Motor neuron (in vitro differentiated cells): ENCODE measurements around the gene PIK3R5. TPM values are rescaled to one million over a fixed set of nuclear protein-coding genes. Genes with fewer than 3 reads are reported as not detected.
"Not testable (repeated sequence)": the region's sequence is repeated elsewhere in the genome, so short reads cannot be mapped to it uniquely, and the experiment has no call there.

Source experiments
- ATAC-seq, 8 experiments: fragments of 200-7000 bp; cut with Tn5 transposase; replicated peaks in 6 of 8; 2 replicates each; pipeline ENCODE4 v1.8.0; 2021; ENCODE audit warnings: mild to moderate bottlenecking in 8 of 8, moderate library complexity in 8 of 8
- H3K27ac ChIP-seq, 2 donors: fragments of 250-450 bp; sonication (Bioruptor Pico); 2 replicates each; pipeline ENCODE4 v1.9.0; 2021; ENCODE audit warnings: antibody characterized with exemption in 2 of 2, mild to moderate bottlenecking in 2 of 2, moderate library complexity in 1 of 2
- H3K4me1 ChIP-seq, 2 donors: fragments of 250-450 bp; sonication (Bioruptor Pico); replicated peaks in 1 of 2; 2 replicates each; pipeline ENCODE4 v1.6.1; 2021; ENCODE audit warnings: antibody characterized with exemption in 2 of 2, mild to moderate bottlenecking in 2 of 2, moderate library complexity in 1 of 2
- H3K4me3 ChIP-seq, 5 donors: fragments of 250-450 bp; sonication (Bioruptor Pico); 2 replicates each; pipeline ENCODE4 v1.9.0; 2021; ENCODE audit warnings: antibody characterized with exemption in 5 of 5, mild to moderate bottlenecking in 5 of 5, moderate library complexity in 4 of 5
- WGBS, 10 experiments: fragments of 450-650 bp; shearing (Covaris generic); methylation state at CpG; one replicate each; pipeline ENCODE4 v1.0.0; 2022; 5-methylcytosine and 5-hydroxymethylcytosine counted together
- in situ Hi-C, 9 experiments: fragments of 400-800 bp; cut with MboI; loops; one replicate each; pipeline ENCODE4 v1.15.0; 2021; ENCODE audit warnings: low sequenced_read_pairs in 9 of 9, low pct_unique_long_range_greater_than_20kb in 2 of 9; ENCODE audit not compliant: unreplicated experiment in 9 of 9
- total RNA-seq, 8 experiments: library from RNA; unstranded; fragments of 300-600 nt; gene quantifications; 2 replicates each; pipeline versions ENCODE4 v1.2.3 to v1.2.4, GENCODE V29; 2022

The PIK3R5 gene
- total RNA-seq, 8 experiments from 2014 or later = 0.27 to 1.7 (median 0.86) TPM

DNA sequence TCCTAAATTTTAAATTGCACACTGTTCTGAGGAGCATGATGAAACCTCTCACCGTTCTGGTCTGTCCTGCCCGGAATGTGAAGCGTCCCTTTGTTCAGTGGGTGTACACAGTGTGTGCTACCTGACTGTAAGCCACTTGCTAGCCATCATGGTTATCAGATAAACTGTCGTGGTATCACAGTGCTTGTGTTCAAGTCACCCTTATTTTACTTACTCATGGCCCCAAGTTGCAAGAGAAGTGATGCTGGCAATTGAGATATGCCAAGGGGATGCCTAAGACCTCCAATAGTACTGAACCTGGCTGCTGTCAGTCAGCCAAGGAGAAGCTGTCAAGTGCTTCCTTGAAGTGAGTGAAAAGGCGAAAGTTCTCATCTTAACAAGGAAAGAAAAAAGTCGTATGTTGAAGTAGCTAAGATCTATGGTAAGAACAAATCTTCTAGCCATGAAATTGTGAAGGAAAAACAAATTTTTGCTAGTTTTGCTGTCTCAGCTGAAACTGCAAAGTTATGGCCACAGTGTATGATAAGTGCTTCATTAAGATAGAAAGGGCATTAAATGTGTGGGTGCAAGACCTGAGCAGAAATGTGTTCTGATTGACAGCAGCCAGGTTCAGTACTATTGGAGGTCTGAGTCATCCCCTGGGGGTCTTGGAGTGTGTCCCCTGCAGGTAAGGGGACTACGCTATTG lies 103.9 kb downstream of the PIK3R5 start:
- Histone ChIP-seq H3K27ac (no peak overlapping the region), H3K4me1 (peaks cover 9 to 14% of the 10 kb centered on the region in 2 donors), H3K4me3 (no peak overlapping the region)
- WGBS, 10 experiments = 40 to 100% (median 91%) methylated on average over 1 to 5 of the region's 7 CpGs; no CpG with 5 or more reads in 1 of the 10 experiments
- ATAC-seq = no peak
- in situ Hi-C loops = no loop called here

DNA sequence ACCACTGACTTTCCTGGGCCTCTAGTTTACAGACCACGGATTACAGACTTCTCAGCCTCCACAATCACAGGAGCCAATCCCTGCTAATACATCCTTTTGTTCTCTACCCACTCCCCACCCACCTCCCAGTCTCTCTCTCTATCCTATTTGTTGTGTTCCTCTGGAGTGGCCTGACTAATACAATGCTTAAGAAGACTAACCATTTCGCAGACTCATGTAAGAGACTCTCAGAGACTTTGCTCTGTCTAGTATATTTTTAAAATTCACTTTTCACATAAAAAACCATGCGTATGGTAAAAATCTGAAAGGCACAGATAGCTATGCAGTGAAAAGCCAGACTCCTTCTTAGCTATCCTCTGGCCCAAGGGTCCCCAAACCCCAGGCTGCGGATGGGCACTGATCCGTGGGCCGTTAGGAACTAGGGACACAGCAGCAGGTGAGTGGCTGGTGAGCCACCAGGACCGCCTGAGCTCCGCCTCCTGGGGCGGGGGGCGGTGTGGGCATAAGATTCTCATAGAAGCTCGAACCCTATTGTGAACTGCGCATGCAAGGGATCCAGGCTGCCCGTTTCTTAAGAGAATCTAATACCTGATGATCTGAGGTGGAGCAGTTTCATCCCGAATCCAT lies 105.6 kb downstream of the PIK3R5 start:
- Histone ChIP-seq H3K4me3 (no peak overlapping the region), H3K27ac (no peak overlapping the region), H3K4me1 (peaks cover 9 to 14% of the 10 kb centered on the region in 2 donors)
- ATAC-seq = peak in 2 of 8 experiments; percentile 9 to 13
- 90 to 100% (median 95%) methylated on average over 1 to 8 of the region's 14 CpGs; no CpG with 5 or more reads in 2 of the 10 experiments for WGBS, 10 experiments
- in situ Hi-C loops = no loop called here

DNA sequence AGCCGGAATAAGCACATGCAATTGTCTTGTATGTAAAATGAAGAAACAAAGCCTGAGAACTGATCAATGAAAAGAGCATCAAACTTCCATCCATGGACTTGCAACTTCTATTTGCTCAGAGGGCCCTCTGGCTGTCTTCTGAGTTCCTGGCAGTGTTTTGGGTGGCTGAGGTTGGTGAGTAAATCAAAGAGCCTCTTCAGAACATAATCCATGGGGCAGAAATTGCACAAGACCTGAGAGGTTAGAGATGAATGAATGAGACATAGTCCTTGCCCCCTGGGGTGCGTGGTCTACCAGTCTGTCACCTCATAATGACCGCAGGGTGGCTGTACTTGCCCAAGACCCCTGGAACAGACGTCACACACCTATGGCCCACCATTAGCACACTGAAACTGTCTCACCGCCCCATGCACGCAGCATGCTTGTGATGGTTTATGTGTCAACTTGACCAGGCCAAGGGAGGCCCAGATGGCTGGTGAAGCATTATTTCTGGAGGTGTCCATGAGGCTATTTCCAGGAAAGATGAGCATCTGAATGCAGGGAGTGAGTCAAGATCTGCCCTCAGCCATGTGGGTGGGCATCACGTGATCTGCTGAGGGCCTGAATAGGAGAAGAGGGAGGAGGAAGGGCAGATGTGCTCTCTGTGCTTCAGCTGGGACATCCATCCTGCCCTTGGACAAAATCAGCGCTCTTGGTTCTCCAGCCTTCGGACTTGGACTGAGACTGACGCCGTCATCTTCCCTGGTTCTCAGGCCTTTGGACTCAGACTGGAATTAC lies 106.3 kb downstream of the PIK3R5 start:
- Histone ChIP-seq H3K4me1 (peaks cover 9 to 14% of the 10 kb centered on the region in 2 donors), H3K4me3 (no peak overlapping the region), H3K27ac (no peak overlapping the region)
- ATAC-seq = peak; percentile 36 to 72 (median 59)
- 50 to 100% (median 84%) methylated on average over 1 to 8 of the region's 11 CpGs; no CpG with 5 or more reads in 2 of the 10 experiments for WGBS, 10 experiments
- in situ Hi-C loops = no loop called here

DNA sequence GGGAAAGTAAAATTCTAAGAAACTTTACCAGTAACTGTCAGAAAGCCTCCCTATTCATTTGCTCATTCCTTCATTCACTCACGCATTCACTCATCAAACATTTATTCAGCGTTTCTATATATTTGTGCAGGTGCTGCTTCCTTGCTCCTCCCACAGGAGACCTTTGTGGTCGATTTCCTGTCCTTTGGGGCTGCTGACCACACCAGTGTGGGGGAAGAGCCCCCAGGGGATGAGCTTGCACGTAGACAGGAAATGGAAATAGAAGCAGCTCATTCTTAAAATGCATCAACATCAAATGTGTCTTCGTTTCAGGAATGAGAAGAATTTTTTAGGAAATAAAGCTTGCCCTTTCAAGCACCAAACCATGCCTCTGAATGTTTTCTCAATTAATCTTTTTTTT lies 107.6 kb downstream of the PIK3R5 start:
- peaks cover 9 to 14% of the 10 kb centered on the region in 2 donors for H3K4me1 ChIP-seq
- in situ Hi-C loops = no loop called here
- H3K4me3 ChIP-seq = no peak overlapping the region
- ATAC-seq = peak in 1 of 8 experiments; percentile 55
- 6 to 86% (median 56%) methylated on average over 1 to 5 of the region's 5 CpGs; no CpG with 5 or more reads in 1 of the 10 experiments for WGBS, 10 experiments
- H3K27ac ChIP-seq = no peak overlapping the region

DNA sequence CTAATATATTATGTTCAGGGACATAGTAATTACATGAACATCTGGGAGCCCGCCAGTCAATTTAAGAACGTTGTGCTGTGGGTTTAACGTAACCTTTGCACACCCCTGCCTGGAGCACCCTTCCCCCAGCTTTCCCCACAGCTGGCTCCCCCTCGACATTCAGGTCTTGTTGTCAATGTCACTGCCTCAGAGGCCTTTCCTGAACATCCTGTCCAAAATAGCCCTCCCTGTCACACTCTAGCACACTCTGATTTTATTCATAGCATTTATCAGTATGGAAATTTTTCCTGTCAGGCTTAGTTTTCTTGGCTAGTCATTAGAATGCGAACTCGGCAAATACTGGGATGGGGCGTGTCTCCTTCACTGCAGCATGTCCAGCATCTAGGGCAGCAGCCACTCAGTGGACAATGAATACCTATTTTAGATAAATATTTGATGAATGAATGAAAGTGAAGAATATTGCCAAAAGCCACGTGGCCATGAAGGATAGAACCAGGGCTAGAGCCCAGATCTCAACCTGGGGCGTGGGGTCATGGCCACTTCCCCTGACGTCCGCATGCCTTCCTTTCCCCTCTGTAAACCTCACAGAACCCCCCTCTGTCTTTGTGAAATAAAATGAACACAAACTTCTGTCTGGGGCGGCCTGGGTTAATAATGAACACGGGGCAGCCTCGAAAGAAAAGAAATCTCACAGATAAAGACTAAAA lies 108.5 kb downstream of the PIK3R5 start:
- in situ Hi-C loops = no loop called here
- peak in 5 of 8 experiments; percentile 49 to 80 (median 68) for ATAC-seq

DNA sequence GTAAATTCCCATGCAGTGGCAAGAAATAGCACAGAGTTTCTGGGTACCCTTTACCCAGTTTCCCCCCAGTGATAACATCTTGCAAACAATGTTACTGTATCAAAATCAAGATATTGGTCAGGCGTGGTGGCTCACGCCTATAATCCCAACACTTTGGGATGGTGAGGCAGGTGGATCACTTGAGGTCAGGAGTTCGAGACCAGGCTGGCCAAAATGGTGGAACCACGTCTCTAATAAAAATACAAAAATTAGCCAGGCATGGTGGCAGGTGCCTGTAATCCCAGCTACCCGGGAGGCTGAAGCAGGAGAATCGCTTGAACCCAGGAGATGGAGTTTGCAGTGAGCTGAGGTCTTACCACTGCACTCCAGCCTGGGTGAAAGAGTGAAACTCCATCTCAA lies 109.3 kb downstream of the PIK3R5 start:
- ATAC-seq, H3K4me3 ChIP-seq, H3K27ac ChIP-seq, in situ Hi-C loops: not testable (repeated sequence)
- H3K4me1 ChIP-seq = peaks cover 9 to 14% of the 10 kb centered on the region in 2 donors
- WGBS, 10 experiments = 40 to 100% (median 83%) methylated on average over 1 to 4 of the region's 6 CpGs; no CpG with 5 or more reads in 3 of the 10 experiments

More for the DNA sequence above, 108.5 kb downstream of the PIK3R5 start:
- Histone ChIP-seq H3K4me1 (peaks cover 9 to 14% of the 10 kb centered on the region in 2 donors), H3K27ac (no peak overlapping the region), H3K4me3 (no peak overlapping the region)
- WGBS, 10 experiments = 11 to 59% (median 48%) methylated on average over 3 to 10 of the region's 14 CpGs; no CpG with 5 or more reads in 2 of the 10 experiments

DNA sequence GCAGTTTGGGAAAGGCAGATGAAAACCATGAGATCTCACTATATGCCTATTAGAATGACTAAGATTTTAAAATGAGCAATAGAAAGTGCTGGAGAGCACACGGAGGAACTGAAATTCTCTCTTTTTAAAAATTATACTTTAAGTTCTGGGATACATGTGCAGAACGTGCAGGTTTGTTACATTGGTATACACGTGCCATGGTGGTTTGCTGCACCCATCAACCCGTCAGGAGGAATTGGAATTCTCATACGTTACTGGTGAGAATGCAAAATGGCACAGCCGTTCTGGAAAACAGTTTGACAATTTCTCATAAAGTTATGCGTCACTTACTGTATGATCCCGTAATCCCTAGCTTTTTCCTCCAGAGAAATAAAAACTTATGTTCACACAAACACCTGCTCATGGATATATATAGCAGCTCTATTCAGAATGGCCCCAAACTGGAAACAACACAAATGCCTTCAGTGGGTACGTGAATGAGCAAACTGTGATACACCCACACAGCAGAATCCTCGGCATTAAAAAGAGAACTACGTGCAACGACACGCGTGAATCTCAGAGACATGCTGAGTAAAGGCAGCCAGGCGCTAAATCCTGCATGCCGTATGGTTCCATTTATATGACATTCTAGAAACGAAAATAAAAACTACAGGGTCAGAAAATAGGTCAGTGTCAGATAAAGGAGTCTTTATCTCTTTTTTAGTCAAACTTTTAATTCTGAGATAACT lies 109.9 kb downstream of the PIK3R5 start:
- no peak for ATAC-seq
- 10 to 91% (median 74%) methylated on average over 4 to 14 of the region's 17 CpGs for WGBS, 10 experiments
- in situ Hi-C loops = no loop called here
- no peak overlapping the region for H3K4me3 ChIP-seq
- H3K4me1 ChIP-seq = peaks cover 9 to 14% of the 10 kb centered on the region in 2 donors
- H3K27ac ChIP-seq = no peak overlapping the region

DNA sequence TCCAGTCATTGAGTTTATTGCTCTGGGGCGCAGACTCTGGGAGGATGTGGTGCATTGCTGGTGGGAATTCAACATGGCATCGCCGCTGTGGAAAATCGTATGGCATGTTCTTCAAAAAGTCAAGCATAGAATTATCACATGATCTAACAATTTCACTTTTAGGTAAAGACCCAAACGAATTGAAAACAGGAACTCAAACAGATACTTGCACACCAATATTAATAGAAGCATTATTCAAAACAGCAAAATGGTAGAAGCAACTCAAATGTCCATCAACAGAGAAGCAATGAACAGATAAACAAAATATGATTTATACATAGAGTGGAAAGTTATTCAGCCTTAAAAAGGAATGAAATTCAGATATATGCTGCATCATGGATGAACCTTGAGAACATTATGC lies 113.9 kb downstream of the PIK3R5 start:
- Histone ChIP-seq H3K27ac (no peak overlapping the region), H3K4me1 (no peaks in the 10 kb centered on the region), H3K4me3 (no peak overlapping the region)
- WGBS, 10 experiments = 0 to 95% (median 76%) methylated on average over 1 to 5 of the region's 5 CpGs; no CpG with 5 or more reads in 2 of the 10 experiments
- ATAC-seq = no peak
- in situ Hi-C loops = no loop called here

DNA sequence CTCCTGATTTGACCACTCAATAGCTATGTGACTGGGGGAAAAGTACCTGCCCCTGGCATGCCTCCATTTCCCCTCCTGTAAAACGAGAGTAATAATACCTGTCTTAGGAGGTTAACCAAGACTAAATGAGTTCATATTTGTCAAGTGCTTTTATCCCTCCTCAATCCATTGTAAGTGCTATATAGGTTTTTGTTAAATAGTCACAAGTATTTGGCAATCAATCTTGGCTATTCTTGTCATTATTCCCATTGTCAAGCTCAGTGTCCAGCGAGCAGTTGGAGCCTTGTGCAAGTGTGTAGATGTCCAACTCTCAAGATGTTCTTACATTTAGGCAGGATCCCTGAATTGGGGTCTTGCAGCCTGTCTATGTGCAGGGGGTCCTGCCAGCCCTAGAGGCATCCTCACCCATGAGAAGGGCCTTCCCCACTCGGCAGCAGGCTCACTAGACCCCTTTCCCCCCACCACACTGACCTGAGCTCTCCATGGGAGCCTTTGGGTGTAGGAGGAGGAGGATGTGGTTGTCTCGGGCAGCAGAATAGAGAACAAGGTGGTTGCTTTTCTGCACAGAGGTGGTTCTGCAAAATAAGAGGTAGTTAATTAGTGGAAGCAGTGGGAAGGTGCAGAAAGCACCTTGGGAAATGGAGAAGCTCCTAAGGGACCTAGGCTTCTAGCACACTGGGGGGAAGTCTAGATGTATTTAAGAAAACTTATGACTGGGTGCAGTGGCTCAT lies 116.0 kb downstream of the PIK3R5 start:
- Histone ChIP-seq H3K4me3 (no peak overlapping the region), H3K27ac (no peak overlapping the region), H3K4me1 (no peaks in the 10 kb centered on the region)
- WGBS, 10 experiments = 0 to 100% (median 41%) methylated on average over 1 to 3 of the region's 4 CpGs; no CpG with 5 or more reads in 2 of the 10 experiments
- no peak for ATAC-seq
- in situ Hi-C loops = no loop called here

DNA sequence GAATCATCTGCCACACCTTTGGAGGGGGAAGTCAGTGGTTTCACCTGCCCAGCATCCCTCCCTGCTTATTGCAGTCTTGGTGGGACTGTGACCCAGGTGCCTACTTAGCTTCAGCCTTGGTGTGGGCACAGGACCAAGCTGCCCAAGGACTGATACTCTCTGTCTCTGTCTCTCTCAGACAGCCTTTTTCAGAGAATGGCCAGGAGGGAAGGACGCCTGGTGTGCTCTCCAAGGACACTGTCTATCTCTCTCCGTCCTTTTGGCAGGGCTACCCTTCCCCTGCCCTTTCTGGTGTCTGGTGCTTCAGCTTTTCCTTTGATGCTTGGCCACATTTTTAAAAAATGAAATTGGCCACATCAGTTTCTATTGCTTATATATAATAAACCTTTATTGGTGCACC lies 117.6 kb downstream of the PIK3R5 start:
- Histone ChIP-seq H3K4me3 (no peak overlapping the region), H3K4me1 (peaks cover 0 to 11% of the 10 kb centered on the region in 2 donors), H3K27ac (no peak overlapping the region)
- ATAC-seq = no peak
- in situ Hi-C loops = no loop called here
- WGBS, 10 experiments = 40 to 100% (median 81%) methylated on average over 1 to 2 of the region's 2 CpGs; no CpG with 5 or more reads in 7 of the 10 experiments

DNA sequence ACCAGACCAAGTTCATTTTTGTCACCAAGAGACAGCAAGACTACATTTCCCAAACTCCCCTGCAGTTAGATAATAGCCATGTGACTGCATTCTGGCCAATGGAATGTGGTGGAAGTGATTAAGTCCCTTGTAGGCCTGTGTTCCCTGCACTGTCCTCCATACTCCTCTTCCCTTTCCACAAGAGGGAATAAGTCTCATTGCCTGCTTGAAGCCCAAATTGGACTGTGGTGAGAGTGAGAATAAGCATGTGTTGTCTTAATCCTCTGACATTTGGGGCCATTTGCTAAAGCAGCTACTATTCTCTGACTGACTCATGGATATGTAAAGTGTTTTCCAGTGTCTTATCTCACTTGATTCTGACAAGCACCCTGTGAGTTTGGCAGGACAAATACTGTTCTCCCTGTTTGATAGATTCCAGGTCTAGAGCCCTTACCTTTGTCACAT lies 118.7 kb downstream of the PIK3R5 start:
- no peak overlapping the region for H3K27ac ChIP-seq
- peak; percentile 81 to 98 (median 92) for ATAC-seq
- in situ Hi-C loops = no loop called here
- H3K4me3 ChIP-seq = no peak overlapping the region
- H3K4me1 ChIP-seq = peaks cover 0 to 11% of the 10 kb centered on the region in 2 donors
